ENCODE data around the gene GJC2. TPM values are rescaled to one million over a fixed set of nuclear protein-coding genes. Genes with fewer than 3 reads are reported as not detected.

The GJC2 gene
- total RNA-seq, 1 donor from 2014 or later, result 2.1 TPM

DNA sequence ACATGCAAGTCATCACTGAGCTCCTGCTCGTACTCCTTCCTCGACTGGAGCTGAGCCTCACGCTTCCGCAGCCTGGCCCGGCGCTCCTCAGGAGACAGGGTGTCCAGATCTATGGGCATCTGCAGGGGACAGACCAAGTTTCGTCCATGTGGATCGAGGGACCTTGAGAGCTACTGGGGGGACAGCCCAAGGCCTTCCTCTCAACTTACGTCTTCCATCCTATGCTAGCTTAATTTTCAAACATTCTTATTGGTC lies 43.0 kb upstream of the GJC2 start:
- Mint-ChIP-seq H3K27ac (no peak overlapping the region), H3K27me3 (no peaks in the 10 kb centered on the region), H3K4me1 (ENCODE audit: low read depth) (peaks cover 12% of the 10 kb centered on the region), H3K9me3 (ENCODE audit: low read depth) (no peaks in the 10 kb centered on the region), H3K36me3 (ENCODE audit: insufficient read depth) (peaks cover 3% of the 10 kb centered on the region), H3K4me3 (ENCODE audit: low read depth) (no peak overlapping the region)
- DNase-seq (ENCODE audit: low spot score, unreplicated experiment), result no peak
- TF ChIP-seq, protein P1, sequence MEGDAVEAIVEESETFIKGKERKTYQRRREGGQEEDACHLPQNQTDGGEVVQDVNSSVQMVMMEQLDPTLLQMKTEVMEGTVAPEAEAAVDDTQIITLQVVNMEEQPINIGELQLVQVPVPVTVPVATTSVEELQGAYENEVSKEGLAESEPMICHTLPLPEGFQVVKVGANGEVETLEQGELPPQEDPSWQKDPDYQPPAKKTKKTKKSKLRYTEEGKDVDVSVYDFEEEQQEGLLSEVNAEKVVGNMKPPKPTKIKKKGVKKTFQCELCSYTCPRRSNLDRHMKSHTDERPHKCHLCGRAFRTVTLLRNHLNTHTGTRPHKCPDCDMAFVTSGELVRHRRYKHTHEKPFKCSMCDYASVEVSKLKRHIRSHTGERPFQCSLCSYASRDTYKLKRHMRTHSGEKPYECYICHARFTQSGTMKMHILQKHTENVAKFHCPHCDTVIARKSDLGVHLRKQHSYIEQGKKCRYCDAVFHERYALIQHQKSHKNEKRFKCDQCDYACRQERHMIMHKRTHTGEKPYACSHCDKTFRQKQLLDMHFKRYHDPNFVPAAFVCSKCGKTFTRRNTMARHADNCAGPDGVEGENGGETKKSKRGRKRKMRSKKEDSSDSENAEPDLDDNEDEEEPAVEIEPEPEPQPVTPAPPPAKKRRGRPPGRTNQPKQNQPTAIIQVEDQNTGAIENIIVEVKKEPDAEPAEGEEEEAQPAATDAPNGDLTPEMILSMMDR (IDR thresholded peaks at IDR 0.05; ENCODE audit: unreplicated experiment), result no peak

- no peak overlapping the region for H3K27ac Mint-ChIP-seq
Measured at GRCh38 chr1:228107636-228108035, 42.1 kb upstream of the GJC2 start.

DNA sequence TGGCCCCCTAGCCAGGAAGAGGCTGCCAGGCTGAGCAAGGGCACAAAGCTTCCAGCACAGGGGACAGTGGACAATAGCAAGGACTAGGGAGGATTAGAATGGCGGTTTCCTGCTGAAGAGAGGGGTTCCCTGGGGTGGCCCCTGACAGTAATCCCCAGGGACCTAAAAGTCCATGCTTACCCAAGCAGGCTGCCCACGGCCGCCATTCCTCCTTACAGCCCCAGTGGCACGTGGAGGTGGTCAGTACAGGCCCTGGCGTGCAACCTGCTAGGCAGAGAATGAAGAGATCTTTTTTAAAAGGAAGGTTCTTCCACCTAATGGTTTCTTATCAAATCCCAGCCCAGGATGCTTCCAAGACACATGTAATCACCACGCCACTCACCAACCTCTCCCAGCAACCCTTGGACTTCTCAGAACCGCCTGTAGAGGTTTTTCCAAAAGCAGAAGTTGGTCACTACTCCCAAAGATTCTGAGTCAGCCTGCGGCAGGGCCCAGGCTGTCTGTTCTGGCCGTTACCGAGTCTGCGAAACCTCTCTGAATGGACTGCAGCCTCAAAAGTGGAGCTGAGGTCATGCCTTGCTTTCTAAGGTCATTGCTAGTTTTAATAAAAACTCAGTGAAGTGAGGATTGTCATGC lies 41.6 kb upstream of the GJC2 start:
- Mint-ChIP-seq H3K27me3 (no peaks in the 10 kb centered on the region), H3K27ac (peak overlapping the region; percentile 98), H3K9me3 (ENCODE audit: low read depth) (no peaks in the 10 kb centered on the region), H3K4me1 (ENCODE audit: low read depth) (peaks cover 12% of the 10 kb centered on the region), H3K4me3 (ENCODE audit: low read depth) (peak overlapping the region; percentile 93), H3K36me3 (ENCODE audit: insufficient read depth) (peaks cover 3% of the 10 kb centered on the region)
- no peak for DNase-seq (ENCODE audit: low spot score, unreplicated experiment)
- TF ChIP-seq, protein P1 (IDR thresholded peaks at IDR 0.05; ENCODE audit: unreplicated experiment), result no peak

More at GRCh38 chr1:228107636-228108035, 42.1 kb upstream of the GJC2 start:
- no peaks in the 10 kb centered on the region for H3K27me3 Mint-ChIP-seq
- no peak for DNase-seq (ENCODE audit: low spot score, unreplicated experiment)
- H3K4me1 Mint-ChIP-seq (ENCODE audit: low read depth), result peaks cover 12% of the 10 kb centered on the region
- peak overlapping the region; percentile 93 for H3K4me3 Mint-ChIP-seq (ENCODE audit: low read depth)
- peaks cover 3% of the 10 kb centered on the region for H3K36me3 Mint-ChIP-seq (ENCODE audit: insufficient read depth)
- no peaks in the 10 kb centered on the region for H3K9me3 Mint-ChIP-seq (ENCODE audit: low read depth)
- TF ChIP-seq, protein P1 (IDR thresholded peaks at IDR 0.05; ENCODE audit: unreplicated experiment), result no peak

DNA sequence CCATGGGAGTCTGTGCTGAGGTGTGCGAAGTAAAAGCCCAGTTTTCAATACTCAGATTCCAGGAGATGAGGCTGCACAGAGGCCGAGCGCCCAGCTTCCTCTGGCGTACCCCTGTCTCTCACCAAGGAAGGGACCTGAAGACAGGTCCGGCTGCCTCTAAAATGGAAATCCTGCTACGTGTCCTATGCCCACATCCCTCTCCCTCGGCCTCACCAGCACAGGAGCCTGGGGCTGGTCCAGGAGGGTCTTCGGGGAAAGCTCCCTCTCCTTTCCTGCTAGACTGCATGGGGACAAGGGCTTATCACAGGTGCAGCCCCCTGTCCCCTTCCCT lies 41.0 kb upstream of the GJC2 start:
- Mint-ChIP-seq H3K27ac (peak overlapping the region; percentile 98), H3K9me3 (ENCODE audit: low read depth) (no peaks in the 10 kb centered on the region), H3K4me1 (ENCODE audit: low read depth) (peaks cover 12% of the 10 kb centered on the region), H3K4me3 (ENCODE audit: low read depth) (peak overlapping the region; percentile 93), H3K36me3 (ENCODE audit: insufficient read depth) (peaks cover 3% of the 10 kb centered on the region), H3K27me3 (no peaks in the 10 kb centered on the region)
- no peak for DNase-seq (ENCODE audit: low spot score, unreplicated experiment)
- TF ChIP-seq, protein P1 (IDR thresholded peaks at IDR 0.05; ENCODE audit: unreplicated experiment), result no peak

- Mint-ChIP-seq H3K27ac (peak within 1 kb of the TSS; percentile 98), H3K36me3 (ENCODE audit: insufficient read depth) (peaks cover 3% of the 10 kb centered on the region), H3K4me3 (ENCODE audit: low read depth) (peak within 1 kb of the TSS; percentile 93), H3K9me3 (ENCODE audit: low read depth) (no peaks in the 10 kb centered on the region), H3K27me3 (no peaks in the 10 kb centered on the region), H3K4me1 (ENCODE audit: low read depth) (peaks cover 12% of the 10 kb centered on the region)
- TF ChIP-seq, protein P1 (IDR thresholded peaks at IDR 0.05; ENCODE audit: unreplicated experiment), result peak; percentile 28
- DNase-seq (ENCODE audit: low spot score, unreplicated experiment), result peak; percentile 99
Measured at GRCh38 chr1:228109073-228109961, 40.4 kb upstream of the GJC2 start, which contains the start of gene MRPL55. Gene MRPL55, minus strand, starts transcription at chr1:228109299. Its CDS starts 1,039 bp downstream, at chr1:228108260.
